ENCODE data around the gene TMEM100. TPM values are rescaled to one million over a fixed set of nuclear protein-coding genes. Genes with fewer than 3 reads are reported as not detected.

TMEM100 gene, protein sequence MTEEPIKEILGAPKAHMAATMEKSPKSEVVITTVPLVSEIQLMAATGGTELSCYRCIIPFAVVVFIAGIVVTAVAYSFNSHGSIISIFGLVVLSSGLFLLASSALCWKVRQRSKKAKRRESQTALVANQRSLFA
- 10 to 100 TPM; 41.0 to 70.7 (median 61.5) TPM for polyA plus RNA-seq (ENCODE audit: insufficient read length in 4 of 4)

- DNase-seq (ENCODE audit: low read depth in 4 of 4, low spot score in 3 of 4), result peak in 1 of 4 donors; percentile 28
Observed at GRCh38 chr17:55722742-55723487, at the start of gene TMEM100. TMEM100 (minus strand) TSS chr17:55722864; CDS start chr17:55721070, 1,794 bp downstream.

DNA sequence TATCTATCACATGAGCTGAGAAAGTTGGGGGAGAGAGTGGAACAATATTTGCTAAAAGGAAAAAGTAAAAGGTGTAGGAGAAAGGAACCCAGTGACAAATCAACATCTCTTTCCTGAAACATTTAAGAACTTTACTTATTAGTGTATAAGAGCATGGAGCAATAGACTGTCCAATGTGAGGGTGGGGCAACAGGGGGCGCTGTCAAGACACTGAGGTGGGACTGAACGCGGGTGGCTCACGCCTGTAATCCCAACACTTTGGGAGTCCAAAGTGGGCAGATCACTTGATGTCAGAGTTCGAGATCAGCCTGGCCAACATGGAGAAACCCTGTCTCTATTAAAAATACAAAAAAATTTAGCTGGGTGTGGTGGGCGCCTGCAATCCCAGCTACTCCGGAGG, 49.4 kb upstream of the TMEM100 start:
- no peak for DNase-seq (ENCODE audit: low read depth in 4 of 4, low spot score in 3 of 4)

DNA sequence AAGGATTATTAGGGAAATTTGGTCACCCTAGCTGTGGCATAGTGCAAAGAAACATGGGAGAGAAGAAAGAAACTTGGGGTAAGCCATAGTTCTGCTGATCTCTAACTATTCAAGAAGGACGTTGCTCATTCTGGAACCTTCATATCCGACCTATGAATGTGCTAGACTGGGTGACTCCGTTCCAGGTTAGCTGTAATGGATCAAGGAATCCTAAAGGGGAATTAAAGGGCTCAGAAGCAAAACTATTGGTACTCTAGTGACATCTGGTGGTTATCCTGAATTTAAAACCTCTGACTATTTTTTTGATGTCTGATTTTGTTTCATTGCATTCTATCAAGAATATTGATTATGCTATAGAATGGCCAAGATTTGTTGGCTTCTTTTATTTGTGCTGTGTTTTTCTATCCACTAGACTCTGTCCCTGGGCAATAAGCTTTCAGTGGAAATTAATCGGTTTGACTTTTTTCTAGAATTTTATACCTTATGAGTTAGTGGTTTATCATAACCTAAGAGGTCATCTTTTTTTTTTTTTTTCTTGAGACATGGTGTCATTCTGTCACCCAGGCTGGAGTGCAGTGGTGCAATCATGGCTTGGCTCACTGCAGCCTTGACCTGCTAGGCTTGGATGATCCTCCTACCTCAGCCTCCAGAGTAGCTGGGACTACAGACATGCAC, 47.7 kb upstream of the TMEM100 start:
- peak in 1 of 4 donors; percentile 34 for DNase-seq (ENCODE audit: low read depth in 4 of 4, low spot score in 3 of 4)

DNA sequence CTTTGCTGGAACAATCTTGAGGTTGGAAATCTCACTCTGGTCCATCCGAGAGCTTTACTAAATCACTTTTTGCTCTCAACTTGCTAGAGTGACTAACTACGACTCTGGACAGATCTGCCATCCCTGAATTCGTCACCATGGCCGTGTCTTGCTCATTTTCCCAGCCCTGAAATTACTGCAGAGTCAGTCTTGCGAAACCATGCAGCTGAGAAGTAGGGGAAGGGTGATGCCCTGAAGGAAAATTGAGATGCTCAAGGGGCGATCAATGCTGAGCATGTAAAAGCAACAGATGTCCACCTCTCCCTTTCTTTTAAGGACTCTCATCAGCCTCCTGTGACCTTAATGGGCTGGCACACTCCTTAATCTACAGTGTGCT, 46.9 kb upstream of the TMEM100 start:
- DNase-seq (ENCODE audit: low read depth in 4 of 4, low spot score in 3 of 4), result no peak

DNA sequence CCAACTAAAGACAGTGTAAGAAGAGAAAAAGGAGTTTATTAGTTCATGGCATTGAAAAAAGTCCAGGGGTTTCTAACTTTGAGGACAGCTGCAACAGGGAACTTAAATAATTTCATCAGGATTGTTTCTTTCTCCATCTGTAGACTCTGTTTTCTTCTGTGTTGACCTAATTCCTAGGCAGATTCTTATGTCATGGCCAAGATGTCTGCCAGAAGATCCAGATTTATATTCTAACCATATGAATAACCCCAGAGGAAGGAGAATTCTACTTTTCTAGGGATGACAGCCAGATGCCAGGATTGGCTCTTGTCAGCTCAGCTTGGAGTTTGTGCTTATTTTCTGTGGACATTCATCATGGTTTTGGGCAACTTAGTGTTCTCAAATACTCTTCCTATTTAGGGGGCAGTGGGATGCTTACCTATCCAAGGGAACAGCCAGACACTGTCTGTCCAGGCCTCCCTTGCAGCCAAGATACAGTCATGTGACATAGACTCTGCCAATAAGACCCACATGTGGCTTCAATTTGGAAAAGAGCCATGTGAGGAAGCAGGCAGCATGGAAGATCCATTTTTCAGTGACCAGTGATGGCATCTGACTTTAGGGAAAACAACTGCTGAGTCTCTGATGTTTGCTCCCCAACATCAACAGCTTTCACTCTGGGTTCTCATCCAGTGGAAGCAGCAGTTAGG, 46.4 kb upstream of the TMEM100 start:
- no peak for DNase-seq (ENCODE audit: low read depth in 4 of 4, low spot score in 3 of 4)

- DNase-seq (ENCODE audit: low read depth in 4 of 4, low spot score in 3 of 4), result no peak
Observed at GRCh38 chr17:55765472-55765871, 42.8 kb upstream of the TMEM100 start.

GRCh38 chr17:55764610-55765009, 41.9 kb upstream of the TMEM100 start:
- DNase-seq (ENCODE audit: low read depth in 4 of 4, low spot score in 3 of 4), result no peak

- DNase-seq (ENCODE audit: low read depth in 4 of 4, low spot score in 3 of 4), result no peak
Observed at GRCh38 chr17:55763856-55764255, 41.2 kb upstream of the TMEM100 start.

- DNase-seq (ENCODE audit: low read depth in 4 of 4, low spot score in 3 of 4), result no peak
Observed at GRCh38 chr17:55762086-55762858, 39.6 kb upstream of the TMEM100 start.

DNA sequence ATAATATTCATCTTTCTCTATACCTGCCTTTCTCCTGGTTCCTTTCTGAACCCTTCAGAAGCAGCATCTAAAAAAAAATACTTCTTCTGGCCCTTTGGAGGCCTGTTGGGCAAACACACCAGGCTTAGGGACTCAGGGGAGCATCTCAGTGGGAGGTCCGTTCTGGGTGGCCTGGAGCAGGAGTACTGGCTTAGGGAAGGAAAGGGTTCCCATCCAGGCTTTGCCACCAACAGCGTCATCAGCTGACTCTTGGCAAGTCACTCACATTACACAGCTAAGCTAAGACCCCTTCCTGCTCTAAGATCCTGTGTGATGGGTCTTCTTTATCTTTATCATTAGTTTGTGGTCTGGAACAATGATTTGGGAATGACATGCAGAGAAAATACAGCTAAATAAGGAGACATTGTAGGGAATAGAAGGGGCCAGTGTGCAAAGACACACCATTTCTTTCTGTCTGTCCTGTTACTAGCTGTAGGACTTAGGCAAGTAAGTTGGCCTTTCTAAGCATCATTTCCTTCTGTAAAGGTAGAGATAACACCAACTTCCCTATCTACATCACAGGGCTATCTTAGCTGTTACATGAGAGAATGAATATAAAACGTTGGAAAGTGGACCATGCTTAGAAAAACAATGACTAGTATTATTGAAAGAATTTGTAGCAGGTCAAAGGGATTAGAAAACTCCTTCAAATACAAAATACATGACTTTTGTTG, 38.1 kb upstream of the TMEM100 start:
- DNase-seq (ENCODE audit: low read depth in 4 of 4, low spot score in 3 of 4), result no peak

DNA sequence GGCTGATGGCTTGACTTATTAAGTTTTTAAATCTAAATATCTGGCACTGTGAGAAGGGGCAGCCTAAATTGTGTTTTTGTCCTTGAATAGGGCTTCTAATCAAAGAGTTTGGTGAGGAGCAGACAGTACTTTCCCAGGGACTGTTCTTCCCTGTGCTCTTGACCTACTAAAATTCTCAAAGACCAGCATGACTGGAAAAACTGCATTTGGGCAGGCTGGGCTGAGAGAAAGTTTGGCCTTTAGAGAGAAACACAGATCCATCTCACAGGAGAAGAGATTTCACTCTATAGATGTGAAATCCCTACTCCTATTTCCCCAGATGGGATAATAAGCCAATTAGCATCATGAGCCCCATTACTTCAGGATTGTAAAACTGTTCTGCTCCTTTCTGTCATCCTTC, 35.5 kb upstream of the TMEM100 start:
- DNase-seq (ENCODE audit: low read depth in 4 of 4, low spot score in 3 of 4), result no peak

- no peak for DNase-seq (ENCODE audit: low read depth in 4 of 4, low spot score in 3 of 4)
Observed at GRCh38 chr17:55757659-55758058, 35.0 kb upstream of the TMEM100 start.

GRCh38 chr17:55756689-55757088, 34.0 kb upstream of the TMEM100 start:
- no peak for DNase-seq (ENCODE audit: low read depth in 4 of 4, low spot score in 3 of 4)

- no peak for DNase-seq (ENCODE audit: low read depth in 4 of 4, low spot score in 3 of 4)
Observed at GRCh38 chr17:55751720-55752250, 29.1 kb upstream of the TMEM100 start.

DNA sequence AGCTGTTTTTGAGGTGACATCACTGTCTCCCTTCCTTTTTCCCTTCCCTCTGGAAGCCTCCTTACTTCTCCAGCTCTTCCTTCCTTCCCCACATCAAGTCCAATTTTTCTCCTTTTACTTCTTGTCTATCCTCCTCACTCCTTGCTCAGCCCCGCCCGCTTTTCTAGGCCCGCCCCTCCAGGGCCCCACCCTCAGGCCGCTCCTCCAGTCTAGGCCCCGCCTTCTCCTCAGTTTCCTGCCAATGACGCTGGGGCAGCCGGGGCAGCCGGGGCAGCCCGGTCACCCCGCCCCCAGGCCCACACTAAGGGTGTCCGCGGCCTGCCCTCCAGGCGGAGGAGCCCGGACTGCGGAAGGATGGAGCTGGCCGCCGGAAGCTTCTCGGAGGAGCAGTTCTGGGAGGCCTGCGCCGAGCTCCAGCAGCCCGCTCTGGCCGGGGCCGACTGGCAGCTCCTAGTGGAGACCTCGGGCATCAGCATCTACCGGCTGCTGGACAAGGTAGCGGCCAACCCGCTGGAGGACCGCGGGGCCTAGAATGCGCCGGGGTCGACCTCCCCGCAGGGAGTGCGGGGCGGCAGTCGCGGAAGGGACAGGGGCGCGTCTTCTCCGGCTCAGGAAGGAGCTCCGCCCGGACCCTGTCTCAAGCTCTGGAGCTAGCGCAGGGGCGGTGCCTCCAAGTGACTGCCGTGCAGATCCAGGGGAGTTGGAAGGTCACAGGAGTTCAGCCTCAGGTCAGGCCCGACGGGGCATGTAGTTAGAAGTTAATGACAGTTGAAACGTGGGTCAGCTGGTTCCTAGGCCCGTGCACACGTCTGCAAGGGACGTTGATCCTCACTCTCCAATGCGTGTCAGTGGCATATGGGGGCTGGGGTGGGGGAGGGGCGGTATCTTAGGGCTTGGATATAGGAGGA, 28.3 kb upstream of the TMEM100 start, which contains the start of gene PCTP:
PCTP (plus strand) TSS at position 302 of the 908 bp plus-strand sequence; CDS start at position 355, 53 bp downstream.
- peak in 3 of 4 donors; percentile 71 to 83 (median 78) for DNase-seq (ENCODE audit: low read depth in 4 of 4, low spot score in 3 of 4)

- no peak for DNase-seq (ENCODE audit: low read depth in 4 of 4, low spot score in 3 of 4)
Observed at GRCh38 chr17:55749985-55750384, 27.3 kb upstream of the TMEM100 start.

DNA sequence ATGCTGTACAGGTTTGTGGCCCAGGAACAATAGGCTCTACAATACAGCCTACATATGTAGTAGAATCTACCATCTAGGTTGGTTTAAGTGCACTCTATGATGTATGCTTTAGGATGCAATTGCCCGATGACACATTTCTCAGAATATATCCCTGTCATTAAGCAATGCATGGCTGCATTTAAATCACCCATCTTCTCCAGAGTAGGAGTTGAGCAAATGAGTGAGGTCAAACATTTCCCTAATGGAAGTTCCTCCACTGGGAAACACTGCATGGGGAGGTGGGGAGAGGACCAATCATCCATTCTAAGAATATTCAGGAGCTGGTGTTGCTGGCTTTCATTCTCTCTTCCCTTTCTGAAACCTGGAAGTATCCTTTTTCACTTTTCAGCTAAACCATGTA, 26.2 kb upstream of the TMEM100 start:
- DNase-seq (ENCODE audit: low read depth in 4 of 4, low spot score in 3 of 4), result no peak

- no peak for DNase-seq (ENCODE audit: low read depth in 4 of 4, low spot score in 3 of 4)
Observed at GRCh38 chr17:55747209-55747608, 24.5 kb upstream of the TMEM100 start.

All from right renal pelvis (tissue), 4 donors.